Measurements from ENCODE around the gene TAS1R3. TPM values are rescaled to one million over a fixed set of nuclear protein-coding genes. Genes with fewer than 3 reads are reported as not detected.

TAS1R3 gene
- total RNA-seq, 1 experiment from 2014 or later, result 0.07 TPM

DNA sequence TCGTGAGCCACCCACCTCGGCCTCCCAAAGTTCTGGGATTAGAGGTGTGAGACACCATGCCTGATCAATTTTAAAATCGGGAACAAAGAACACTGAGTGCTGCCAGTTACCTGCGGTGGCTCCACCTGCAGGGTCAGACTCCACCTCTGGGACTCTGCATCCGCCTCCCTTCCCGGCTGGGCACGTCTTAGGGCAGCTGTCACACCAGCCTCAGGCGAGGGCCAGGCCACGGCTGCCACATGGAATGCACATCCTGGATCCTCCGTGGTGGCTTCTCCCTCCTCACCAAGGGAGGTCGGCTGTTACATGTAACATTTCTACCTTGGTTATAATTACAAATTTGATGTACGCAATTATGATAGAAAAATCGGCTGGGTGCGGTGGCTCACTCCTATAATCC, 33.2 kb downstream of the TAS1R3 start:
- no peaks in the 10 kb centered on the region for H3K27me3 ChIP-seq (ENCODE audit: insufficient read depth, low read length)
- ChIA-PET CTCF (no interaction called here), POLR2A (no interaction called here), RAD21 (ENCODE audit: low non-redundant PET in 1 of 2, low total read pairs in 2 of 2, uncharacterized antibody in 2 of 2, unreplicated experiment in 2 of 2) (no interaction called here)
- no peak overlapping the region for H3K9ac ChIP-seq (ENCODE audit: low read length)
- TF ChIP-seq ZFX (IDR thresholded peaks at IDR 0.05) (no peak), JUND (IDR thresholded peaks at IDR 0.05) (no peak), SIN3A (IDR thresholded peaks at IDR 0.05; ENCODE audit: low read depth) (peak; percentile 43; the same call in 1 of the 2 replicates), SP1 (IDR thresholded peaks at IDR 0.05; ENCODE audit: low read depth) (peak; percentile 29; the same call in 1 of the 2 replicates)
- TF ChIP-seq, protein P1, sequence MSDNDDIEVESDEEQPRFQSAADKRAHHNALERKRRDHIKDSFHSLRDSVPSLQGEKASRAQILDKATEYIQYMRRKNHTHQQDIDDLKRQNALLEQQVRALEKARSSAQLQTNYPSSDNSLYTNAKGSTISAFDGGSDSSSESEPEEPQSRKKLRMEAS (IDR thresholded peaks at IDR 0.05), result peak; percentile 75
- H3K4me1 ChIP-seq (ENCODE audit: control insufficient read depth in 1 of 2, insufficient read depth in 2 of 2, low read length in 2 of 2), result peaks cover 24 to 37% of the 10 kb centered on the region in 2 experiments
- no peaks in the 10 kb centered on the region for H4K20me1 ChIP-seq (ENCODE audit: insufficient read depth)
- H3K36me3 ChIP-seq (ENCODE audit: control insufficient read depth in 1 of 2, insufficient read depth in 2 of 2, low read length in 2 of 2), result no peaks in the 10 kb centered on the region
- H3K9me2 ChIP-seq (ENCODE audit: insufficient read depth), result 0 out of 2 replicates have a peak, but pooled peaks cover 3% of the 10 kb centered on the region
- no peak overlapping the region for H3K27ac ChIP-seq (ENCODE audit: low read depth, low read length)
- H3K79me2 ChIP-seq (ENCODE audit: insufficient read depth, low read length), result no peaks in the 10 kb centered on the region
- no TSS peak for BruUV-seq (replicated peaks)
- DNase-seq (ENCODE audit: low read depth, low spot score), result no peak
- peak overlapping the region; percentile 37 for H3K4me2 ChIP-seq (ENCODE audit: low read length)
- ATAC-seq, result peak; percentile 69
- H3K4me3 ChIP-seq (replicated peaks in 1 of 2; ENCODE audit: low read depth in 1 of 2, low read length in 2 of 2), result no peak overlapping the region
- H3K9me3 ChIP-seq (ENCODE audit: control insufficient read depth in 1 of 2, insufficient read depth in 1 of 2, low read depth in 1 of 2, low read length in 2 of 2), result peaks cover 0 to 16% of the 10 kb centered on the region in 2 experiments; a peak in 1 of 4 replicates
- intact Hi-C loops (cut with micrococcal nuclease), result no loop called here
- no peak overlapping the region for H2AFZ ChIP-seq (ENCODE audit: low read depth, low read length, poor library complexity, severe bottlenecking)

DNA sequence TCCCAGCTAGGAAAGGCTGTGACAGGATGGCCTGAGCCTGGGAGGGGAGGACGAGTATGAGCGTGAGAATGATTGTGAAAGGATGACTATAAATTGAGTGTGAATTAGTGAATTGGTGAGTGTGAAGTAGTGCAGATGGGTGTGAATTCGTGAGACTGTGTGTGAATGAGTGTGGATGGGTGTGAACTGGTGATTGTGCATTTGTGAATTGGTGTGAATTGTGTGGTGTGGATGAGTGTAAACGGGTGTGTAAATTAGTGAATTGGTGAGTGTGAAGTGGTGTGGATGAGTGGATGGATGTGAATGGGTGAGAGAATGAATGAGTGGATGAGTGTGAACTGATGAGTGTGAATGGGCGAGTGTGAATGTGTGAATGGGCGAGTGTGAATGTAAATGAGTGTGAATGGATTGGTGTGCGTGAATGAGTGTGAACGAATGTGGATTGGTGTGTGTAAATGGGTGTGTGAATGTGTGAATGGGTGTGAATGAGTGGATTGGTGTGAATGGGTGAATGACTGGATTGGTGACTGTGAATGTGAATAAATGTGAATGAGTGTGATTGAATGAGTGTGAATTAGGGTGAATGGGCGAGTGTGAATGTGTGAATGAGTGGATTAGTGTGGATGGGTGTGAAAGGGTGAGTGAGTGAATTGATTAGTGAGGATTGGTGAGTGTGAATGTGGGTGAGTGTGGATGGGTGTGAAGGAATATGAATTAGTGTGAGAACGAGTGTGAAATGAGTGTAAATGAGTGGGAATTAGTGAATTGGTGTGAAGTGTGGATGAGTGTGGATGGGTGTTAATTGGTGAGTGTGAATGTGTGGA, 35.0 kb downstream of the TAS1R3 start:
- Histone ChIP-seq H3K9ac (ENCODE audit: low read length) (no peak overlapping the region), H3K4me2 (ENCODE audit: low read length) (no peak overlapping the region), H3K36me3 (ENCODE audit: control insufficient read depth in 1 of 2, insufficient read depth in 2 of 2, low read length in 2 of 2) (no peaks in the 10 kb centered on the region), H3K27me3 (ENCODE audit: insufficient read depth, low read length) (no peaks in the 10 kb centered on the region), H3K9me3 (ENCODE audit: control insufficient read depth in 1 of 2, insufficient read depth in 1 of 2, low read depth in 1 of 2, low read length in 2 of 2) (peaks cover 0 to 16% of the 10 kb centered on the region in 2 experiments; a peak in 1 of 4 replicates), H3K4me3 (replicated peaks in 1 of 2; ENCODE audit: low read depth in 1 of 2, low read length in 2 of 2) (no peak overlapping the region), H3K27ac (ENCODE audit: low read depth, low read length) (no peak overlapping the region), H2AFZ (ENCODE audit: low read depth, low read length, poor library complexity, severe bottlenecking) (no peak overlapping the region), H3K9me2 (ENCODE audit: insufficient read depth) (0 out of 2 replicates have a peak, but pooled peaks cover 3% of the 10 kb centered on the region), H3K79me2 (ENCODE audit: insufficient read depth, low read length) (no peaks in the 10 kb centered on the region), H3K4me1 (ENCODE audit: control insufficient read depth in 1 of 2, insufficient read depth in 2 of 2, low read length in 2 of 2) (peaks cover 7 to 19% of the 10 kb centered on the region in 2 experiments), H4K20me1 (ENCODE audit: insufficient read depth) (no peaks in the 10 kb centered on the region)
- ATAC-seq (no peak), DNase-seq (ENCODE audit: low read depth, low spot score) (no peak)
- BruUV-seq (replicated peaks), result no TSS peak
- ChIA-PET RAD21 (ENCODE audit: low non-redundant PET in 1 of 2, low total read pairs in 2 of 2, uncharacterized antibody in 2 of 2, unreplicated experiment in 2 of 2) (no interaction called here), CTCF (no interaction called here), POLR2A (no interaction called here)
- intact Hi-C loops (cut with micrococcal nuclease), result no loop called here
- TF ChIP-seq, protein P1 (IDR thresholded peaks at IDR 0.05), result no peak
- no peak for TF ChIP-seq POLR2A (IDR thresholded peaks at IDR 0.05; ENCODE audit: borderline replicate concordance, extremely low read depth, insufficient read depth, insufficient read length)
- no peak for TF ChIP-seq ZNF274 (IDR thresholded peaks at IDR 0.05; ENCODE audit: low read depth, low read length)
- no peak for TF ChIP-seq SIN3A (IDR thresholded peaks at IDR 0.05; ENCODE audit: low read depth)
- no peak for TF ChIP-seq YY1 (IDR thresholded peaks at IDR 0.05; ENCODE audit: extremely low read depth, insufficient replicate concordance, low read depth, low read length)
- no peak for TF ChIP-seq FOSL1 (IDR thresholded peaks at IDR 0.05; ENCODE audit: low read depth)
- no peak for TF ChIP-seq POLR2AphosphoS5 (IDR thresholded peaks at IDR 0.05; ENCODE audit: low read depth, low read length)

All from HCT116 (cell line).